GM18499 (cell line): ENCODE measurements around the gene VCL.

Experiments used
- ATAC-seq: cut with Tn5 transposase; IDR thresholded peaks from one replicate; pipeline ENCODE4 v1.9.1; 2021; ENCODE audit warnings: moderate number of reproducible peaks; ENCODE audit not compliant: insufficient read depth, unreplicated experiment

VCL gene

GRCh38 chr10:74063256-74063655, 65.3 kb downstream of the VCL start:
- ATAC-seq = no peak

GRCh38 chr10:74067373-74068352, 69.7 kb downstream of the VCL start:
- ATAC-seq = no peak

GRCh38 chr10:74071157-74071556, 73.2 kb downstream of the VCL start:
- no peak for ATAC-seq

GRCh38 chr10:74072503-74072902, 74.6 kb downstream of the VCL start:
- ATAC-seq = no peak

- ATAC-seq = no peak
Measured at GRCh38 chr10:74075906-74076305, 78.0 kb downstream of the VCL start.

GRCh38 chr10:74076961-74077360, 79.0 kb downstream of the VCL start:
- no peak for ATAC-seq

GRCh38 chr10:74077416-74077815, 79.5 kb downstream of the VCL start:
- ATAC-seq = no peak

GRCh38 chr10:74078037-74078436, 80.1 kb downstream of the VCL start:
- no peak for ATAC-seq

GRCh38 chr10:74079028-74079935, 81.4 kb downstream of the VCL start:
- ATAC-seq = no peak

- ATAC-seq = no peak
Measured at GRCh38 chr10:74079936-74080590, 82.1 kb downstream of the VCL start.

- ATAC-seq = no peak
Measured at GRCh38 chr10:74081192-74081803, 83.4 kb downstream of the VCL start.

GRCh38 chr10:74081941-74082718, 84.2 kb downstream of the VCL start:
- no peak for ATAC-seq

GRCh38 chr10:74083304-74083703, 85.4 kb downstream of the VCL start:
- no peak for ATAC-seq

- ATAC-seq = no peak
Measured at GRCh38 chr10:74084955-74085354, 87.0 kb downstream of the VCL start.

GRCh38 chr10:74086317-74086716, 88.4 kb downstream of the VCL start:
- no peak for ATAC-seq

- ATAC-seq = no peak
Measured at GRCh38 chr10:74088722-74089121, 90.8 kb downstream of the VCL start.

- ATAC-seq = no peak
Measured at GRCh38 chr10:74092372-74092771, 94.5 kb downstream of the VCL start.

GRCh38 chr10:74093530-74094164, 95.7 kb downstream of the VCL start:
- no peak for ATAC-seq

GRCh38 chr10:74094231-74094630, 96.3 kb downstream of the VCL start:
- ATAC-seq = no peak
